ENCODE data around the gene C12orf75.
"Not testable (repeated sequence)": the region's sequence is repeated elsewhere in the genome, so short reads cannot be mapped to it uniquely, and the experiment has no call there.

The C12orf75 gene

DNA sequence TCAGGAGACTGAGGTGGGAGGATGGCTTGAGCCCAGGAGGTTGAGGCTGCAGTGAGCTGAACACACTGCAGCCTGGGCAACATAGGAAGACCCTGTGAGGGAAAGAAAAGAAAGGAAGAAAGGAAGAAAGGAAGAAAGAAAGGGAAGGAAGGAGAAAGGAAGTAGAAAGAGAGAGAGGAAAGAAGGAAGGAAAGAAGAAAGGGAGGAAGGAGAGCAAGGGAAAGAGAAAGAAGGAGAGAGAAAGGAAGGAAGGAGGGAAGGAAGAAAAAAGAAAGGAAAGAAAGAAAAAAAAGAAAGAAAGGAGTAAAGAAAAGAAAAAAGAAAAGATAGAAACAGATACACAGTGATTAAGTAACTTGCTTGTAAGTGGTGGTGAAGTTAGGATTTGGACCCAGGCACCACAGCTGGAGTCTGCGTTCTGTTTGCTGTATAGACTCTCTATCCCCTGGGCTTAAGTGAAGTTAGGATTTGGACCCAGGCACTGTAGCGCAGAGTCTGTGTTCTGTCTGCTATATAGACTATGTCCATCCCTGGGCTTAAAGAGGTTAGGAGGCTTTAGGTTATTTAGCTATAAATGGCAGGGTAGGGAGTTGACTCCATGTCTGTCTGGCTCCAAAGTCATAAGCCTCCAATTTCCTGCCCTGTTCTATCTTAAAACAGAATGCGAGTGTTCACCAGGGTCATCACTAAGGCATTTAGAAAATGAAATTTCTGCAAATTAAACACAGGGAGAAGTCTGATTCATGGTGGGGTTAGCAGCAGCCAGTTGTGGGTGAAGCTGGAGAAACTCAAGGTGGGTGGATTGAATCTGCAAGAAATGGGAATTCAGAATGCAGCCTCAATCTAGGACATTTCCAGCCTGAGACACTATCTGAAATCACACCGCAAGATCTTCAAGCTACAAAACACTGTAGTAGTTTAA, 13.3 kb upstream of the C12orf75 start:
- no peak for DNase-seq (ENCODE audit: low spot score in 2 of 2)
- no peaks in the 10 kb centered on the region for H3K27me3 ChIP-seq (ENCODE audit: low read depth)
- H3K4me3 ChIP-seq, result no peak overlapping the region
- no peaks in the 10 kb centered on the region for H3K36me3 ChIP-seq (replicated peaks)
- no peaks in the 10 kb centered on the region for H3K9me3 ChIP-seq
- peaks cover 7% of the 10 kb centered on the region for H3K4me1 ChIP-seq
- in situ Hi-C loops (cut with MboI; ENCODE audit: low sequenced_read_pairs), result no loop called here

DNA sequence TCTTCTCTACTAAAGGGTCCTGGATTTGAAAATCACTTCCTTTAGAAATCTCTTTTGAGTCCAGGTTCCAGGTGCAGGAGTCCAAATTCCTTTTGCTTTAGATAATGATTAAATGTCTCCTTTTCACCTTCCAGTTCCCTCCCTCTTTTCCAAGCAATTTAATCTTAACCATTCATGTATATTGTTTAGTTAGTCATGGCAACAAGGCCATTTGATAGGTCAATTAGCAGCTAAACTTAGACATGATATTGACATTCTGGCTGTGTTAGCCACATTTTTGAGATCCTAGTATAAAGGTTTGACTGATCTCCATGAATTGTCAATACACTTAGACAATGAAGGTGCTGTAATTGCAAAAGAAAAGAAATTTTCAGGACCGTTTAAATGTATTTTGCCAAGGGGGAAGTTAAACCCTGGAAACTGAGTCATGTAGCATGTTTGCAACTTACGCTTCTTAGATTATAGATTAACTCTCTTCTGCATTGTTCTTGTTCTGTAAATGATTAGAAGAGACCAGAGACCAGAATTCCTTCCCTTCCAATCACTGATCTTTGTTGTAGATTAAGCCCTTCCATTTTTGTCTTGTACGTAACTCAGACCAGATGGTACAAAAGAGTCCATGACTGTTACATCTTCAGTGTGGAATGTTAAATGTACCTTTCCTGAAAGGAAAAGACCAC, 12.4 kb upstream of the C12orf75 start:
- Histone ChIP-seq H3K4me3 (no peak overlapping the region), H3K9me3 (no peaks in the 10 kb centered on the region), H3K36me3 (replicated peaks) (no peaks in the 10 kb centered on the region), H3K27me3 (ENCODE audit: low read depth) (no peaks in the 10 kb centered on the region), H3K4me1 (peaks cover 7% of the 10 kb centered on the region)
- in situ Hi-C loops (cut with MboI; ENCODE audit: low sequenced_read_pairs), result no loop called here
- no peak for DNase-seq (ENCODE audit: low spot score in 2 of 2)

DNA sequence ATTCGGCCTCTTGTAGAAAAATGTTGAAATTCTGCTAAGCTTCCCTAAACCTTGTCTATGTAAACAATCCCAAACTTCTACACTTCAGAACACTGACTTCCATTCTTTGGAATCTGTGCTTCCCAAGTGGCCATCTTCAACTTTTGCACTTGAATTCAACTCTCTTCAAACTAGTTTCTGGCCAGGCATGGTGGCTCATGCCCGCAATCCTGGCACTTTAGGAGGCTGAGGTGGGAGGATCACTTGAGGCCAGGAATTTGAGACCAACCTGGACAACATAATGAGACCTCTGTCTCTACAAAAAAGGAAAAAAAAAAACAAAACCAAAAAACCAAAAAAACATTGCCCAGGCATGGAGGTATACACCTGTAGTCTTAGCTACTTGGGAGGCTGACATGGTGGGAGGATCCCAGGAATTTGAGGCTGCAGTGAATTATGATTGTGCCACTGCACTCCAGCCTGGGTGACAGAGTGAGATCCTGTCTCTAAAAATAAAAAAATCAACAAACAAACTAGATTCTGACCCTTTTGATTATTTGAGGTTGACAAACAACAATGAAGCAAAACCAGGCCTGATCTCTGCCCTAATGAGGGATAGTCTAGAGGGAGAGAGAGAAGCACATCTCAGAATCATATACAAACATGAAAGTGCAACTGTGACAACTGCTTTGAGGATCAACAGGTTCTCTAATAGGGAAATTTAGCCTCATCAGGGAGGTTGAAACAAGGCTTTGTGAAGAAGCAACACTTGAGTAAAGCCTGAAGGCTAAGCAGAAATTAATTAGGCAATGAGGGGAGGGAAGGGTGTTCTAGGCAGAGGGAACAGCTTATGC, 11.6 kb upstream of the C12orf75 start:
- Histone ChIP-seq H3K4me1 (peaks cover 7% of the 10 kb centered on the region), H3K4me3 (no peak overlapping the region), H3K27me3 (ENCODE audit: low read depth) (no peaks in the 10 kb centered on the region), H3K36me3 (replicated peaks) (no peaks in the 10 kb centered on the region), H3K9me3 (no peaks in the 10 kb centered on the region)
- no peak for DNase-seq (ENCODE audit: low spot score in 2 of 2)
- in situ Hi-C loops (cut with MboI; ENCODE audit: low sequenced_read_pairs), result no loop called here

DNA sequence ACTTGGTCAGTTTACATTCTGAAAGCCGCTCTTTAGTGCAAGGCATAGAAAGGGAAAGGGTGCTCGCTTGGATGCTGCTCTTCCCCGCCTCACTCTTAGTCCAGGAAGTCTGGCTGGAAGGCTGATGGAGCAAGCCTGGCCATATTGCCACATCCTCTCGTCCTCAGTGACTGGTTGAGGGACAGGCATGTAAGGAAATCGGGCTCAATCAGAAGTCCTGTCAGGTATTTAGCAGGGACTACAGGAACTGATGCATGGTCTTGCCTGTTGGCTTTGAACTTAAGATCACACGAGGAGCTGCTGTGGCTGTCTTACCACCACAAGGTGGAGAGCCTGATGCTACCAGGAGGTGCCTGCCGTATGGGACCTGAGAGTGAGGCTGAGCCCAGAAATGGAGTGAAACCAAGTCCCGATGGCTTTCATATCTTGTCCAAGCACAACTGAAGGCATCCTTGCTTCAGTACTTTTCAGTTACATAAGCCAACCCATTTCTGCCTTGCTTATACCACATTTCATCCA, 10.7 kb upstream of the C12orf75 start:
- H3K36me3 ChIP-seq (replicated peaks), result no peaks in the 10 kb centered on the region
- no peaks in the 10 kb centered on the region for H3K9me3 ChIP-seq
- no peak for DNase-seq (ENCODE audit: low spot score in 2 of 2)
- peaks cover 7% of the 10 kb centered on the region for H3K4me1 ChIP-seq
- in situ Hi-C loops (cut with MboI; ENCODE audit: low sequenced_read_pairs), result no loop called here
- no peak overlapping the region for H3K4me3 ChIP-seq
- no peaks in the 10 kb centered on the region for H3K27me3 ChIP-seq (ENCODE audit: low read depth)

DNA sequence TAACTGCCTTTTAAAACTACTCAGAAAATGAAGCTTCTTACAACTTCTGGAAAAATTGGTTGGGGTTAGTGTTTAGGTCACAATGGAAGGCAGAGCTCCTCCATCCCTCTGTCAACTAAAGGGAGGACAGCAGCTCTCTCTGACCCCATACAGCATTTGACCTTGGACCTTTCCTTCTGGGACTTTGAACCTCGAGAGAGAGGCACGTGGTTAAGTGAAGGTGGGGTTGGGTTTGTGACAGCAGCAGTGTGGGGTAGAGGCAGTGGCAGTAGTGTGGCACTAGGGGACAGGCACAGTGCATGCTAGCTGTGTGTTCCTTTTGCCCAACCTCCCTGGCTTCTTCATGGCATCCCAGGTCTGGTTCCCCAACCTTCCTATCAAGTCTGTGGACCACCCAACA, 9.4 kb upstream of the C12orf75 start:
- Histone ChIP-seq H3K9me3 (no peaks in the 10 kb centered on the region), H3K4me1 (peaks cover 7% of the 10 kb centered on the region), H3K27me3 (ENCODE audit: low read depth) (no peaks in the 10 kb centered on the region), H3K36me3 (replicated peaks) (no peaks in the 10 kb centered on the region), H3K4me3 (no peak overlapping the region)
- in situ Hi-C loops (cut with MboI; ENCODE audit: low sequenced_read_pairs), result no loop called here
- no peak for DNase-seq (ENCODE audit: low spot score in 2 of 2)

DNA sequence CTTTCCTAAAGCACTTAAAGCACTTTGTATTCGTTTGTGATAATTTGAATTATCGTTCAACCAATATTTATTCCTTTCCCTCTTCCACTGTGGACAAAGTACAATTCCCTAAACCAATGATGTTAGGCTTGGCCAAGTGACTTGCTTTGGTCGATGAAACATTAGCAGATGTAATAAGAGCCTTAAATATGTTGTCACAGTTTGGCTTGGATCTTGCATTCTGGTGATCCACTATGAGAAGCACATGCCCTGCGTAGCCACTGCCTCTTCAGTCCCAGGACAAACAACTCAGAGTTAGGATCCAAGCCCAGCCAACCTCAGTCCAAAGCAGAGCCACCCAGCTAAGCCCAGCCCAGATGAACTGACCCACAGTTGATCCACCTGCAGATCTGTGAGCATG, 8.4 kb upstream of the C12orf75 start:
- H3K27me3 ChIP-seq (ENCODE audit: low read depth), result no peaks in the 10 kb centered on the region
- no peaks in the 10 kb centered on the region for H3K36me3 ChIP-seq (replicated peaks)
- peaks cover 7% of the 10 kb centered on the region for H3K4me1 ChIP-seq
- H3K9me3 ChIP-seq, result no peaks in the 10 kb centered on the region
- no peak overlapping the region for H3K4me3 ChIP-seq
- in situ Hi-C loops (cut with MboI; ENCODE audit: low sequenced_read_pairs), result no loop called here
- no peak for DNase-seq (ENCODE audit: low spot score in 2 of 2)

DNA sequence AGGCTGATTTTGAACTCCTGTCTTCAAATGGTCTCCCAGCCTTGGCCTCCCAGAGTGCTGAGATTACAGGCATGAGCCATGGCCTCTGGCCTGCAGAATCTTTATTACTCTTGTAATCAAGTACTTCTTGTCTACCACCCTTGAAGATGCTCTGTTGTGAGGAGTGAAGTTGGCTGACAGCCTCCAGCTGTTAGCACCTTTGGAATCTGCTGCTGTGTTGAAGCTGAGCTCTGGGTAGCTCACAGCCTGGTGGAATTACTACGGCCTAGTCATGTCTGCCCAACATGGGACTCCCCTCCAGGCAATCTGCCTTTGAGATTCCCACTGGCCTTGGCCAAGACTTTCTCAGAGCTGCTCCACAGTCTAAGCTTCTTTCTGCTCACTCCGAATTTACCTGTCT, 5.8 kb upstream of the C12orf75 start:
- H3K4me3 ChIP-seq, result no peak overlapping the region
- in situ Hi-C loops (cut with MboI; ENCODE audit: low sequenced_read_pairs), result no loop called here
- no peaks in the 10 kb centered on the region for H3K27me3 ChIP-seq (ENCODE audit: low read depth)
- H3K36me3 ChIP-seq (replicated peaks), result no peaks in the 10 kb centered on the region
- H3K9me3 ChIP-seq, result no peaks in the 10 kb centered on the region
- H3K4me1 ChIP-seq, result no peaks in the 10 kb centered on the region
- no peak for DNase-seq (ENCODE audit: low spot score in 2 of 2)

DNA sequence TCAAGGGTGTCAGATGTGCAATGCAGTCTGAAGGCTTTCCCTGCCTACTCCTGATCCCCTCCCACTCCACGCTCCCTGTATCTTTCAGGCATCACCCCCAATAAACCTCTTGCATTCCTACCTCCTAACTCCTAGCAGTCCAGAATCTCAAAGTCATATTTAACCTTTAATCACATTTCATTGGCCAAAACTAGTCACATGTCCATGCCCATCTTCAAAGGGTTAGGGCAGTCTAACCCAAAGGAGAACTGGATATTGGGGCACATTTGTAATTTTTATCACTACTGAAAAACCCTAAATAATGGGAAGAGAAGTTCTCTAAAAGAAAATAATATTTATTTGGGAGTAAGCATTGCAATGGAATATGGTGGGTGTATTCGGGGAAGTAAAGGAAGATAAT, 5.4 kb upstream of the C12orf75 start:
- no peaks in the 10 kb centered on the region for H3K36me3 ChIP-seq (replicated peaks)
- in situ Hi-C loops (cut with MboI; ENCODE audit: low sequenced_read_pairs), result no loop called here
- no peak for DNase-seq (ENCODE audit: low spot score in 2 of 2)

DNA sequence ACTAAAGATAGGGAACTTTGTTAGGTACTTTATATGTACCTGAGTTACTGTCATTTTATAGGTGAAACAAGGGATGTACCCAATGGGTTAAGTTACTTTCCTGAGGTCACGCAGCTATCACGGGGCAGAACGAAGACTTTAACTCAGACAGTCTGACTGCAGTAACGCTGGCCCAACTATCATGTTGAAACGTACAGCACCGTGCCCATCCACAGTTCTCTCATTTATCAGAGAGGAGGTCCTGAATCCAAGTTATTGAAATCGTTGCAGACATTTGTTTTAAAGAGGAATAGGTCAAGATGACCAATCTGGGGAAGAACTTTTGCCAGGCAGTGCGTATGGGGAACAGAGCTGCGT, 587 bp upstream of the C12orf75 start:
- in situ Hi-C loops (cut with MboI; ENCODE audit: low sequenced_read_pairs), result no loop called here
- no peak for DNase-seq (ENCODE audit: low spot score in 2 of 2)

More for the DNA sequence above, 5.4 kb upstream of the C12orf75 start:
- Histone ChIP-seq H3K4me3 (no peak overlapping the region), H3K27me3 (ENCODE audit: low read depth) (no peaks in the 10 kb centered on the region), H3K4me1 (peaks cover 2% of the 10 kb centered on the region), H3K9me3 (no peaks in the 10 kb centered on the region)

DNA sequence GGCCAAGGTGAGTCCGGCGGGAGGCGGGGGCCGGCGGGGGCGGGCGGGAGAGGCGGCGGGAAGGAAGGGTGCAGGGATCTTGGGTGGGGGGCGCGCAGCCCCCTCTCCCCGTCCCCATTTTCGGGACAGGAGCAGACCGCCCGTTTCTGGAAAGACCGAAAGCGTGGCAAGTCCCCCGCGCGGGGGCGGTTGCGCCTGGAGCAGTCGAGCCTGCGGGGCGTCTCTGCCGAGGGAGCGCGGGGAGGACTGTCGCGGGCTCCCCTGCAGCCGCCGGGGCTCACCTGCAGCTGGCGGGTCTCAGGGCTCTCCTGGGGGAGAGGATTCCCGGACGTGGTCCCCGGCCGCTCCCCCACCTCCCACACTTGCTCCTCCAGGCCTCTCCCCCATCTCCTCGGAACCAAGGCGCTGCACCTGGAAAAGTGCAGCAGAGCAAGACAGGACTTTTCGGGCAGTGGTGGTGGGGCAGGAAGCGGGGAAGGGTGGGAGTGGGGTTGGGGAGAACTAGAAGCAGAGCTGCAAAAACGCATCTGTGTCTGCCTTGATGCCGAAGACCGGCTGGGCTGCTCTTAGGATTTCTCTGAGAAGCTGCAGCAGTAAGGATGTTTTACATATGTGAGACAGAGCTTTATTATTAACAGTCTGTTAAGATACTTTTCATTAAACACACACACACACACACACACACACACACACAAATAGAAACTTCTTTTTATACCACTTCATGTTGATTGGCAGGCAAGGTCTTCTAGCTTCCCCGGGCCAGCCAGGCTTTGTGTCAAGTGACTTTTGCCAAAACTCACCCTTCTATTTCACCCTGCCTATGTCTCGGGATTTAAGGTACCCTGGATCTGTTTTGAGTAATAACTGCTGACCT, 677 bp downstream of the C12orf75 start:
- 0 out of 2 replicates have a peak, but pooled peaks cover 2% of the 10 kb centered on the region for H3K9me3 ChIP-seq
- in situ Hi-C loops (cut with MboI; ENCODE audit: low sequenced_read_pairs), result no loop called here
- peak; percentile 18 to 46 for DNase-seq (ENCODE audit: low spot score in 2 of 2)
- peaks cover 45% of the 10 kb centered on the region for H3K4me1 ChIP-seq
- no peaks in the 10 kb centered on the region for H3K27me3 ChIP-seq (ENCODE audit: low read depth)
- peak overlapping the region; percentile 62 for H3K4me3 ChIP-seq
- no peaks in the 10 kb centered on the region; the same call in 1 of the 2 replicates for H3K36me3 ChIP-seq (replicated peaks)

More for the DNA sequence above, 587 bp upstream of the C12orf75 start:
- Histone ChIP-seq H3K4me1 (peaks cover 33% of the 10 kb centered on the region), H3K36me3 (replicated peaks) (no peaks in the 10 kb centered on the region), H3K4me3 (peak overlapping the region; percentile 62), H3K9me3 (0 out of 2 replicates have a peak, but pooled peaks cover 2% of the 10 kb centered on the region), H3K27me3 (ENCODE audit: low read depth) (no peaks in the 10 kb centered on the region)

DNA sequence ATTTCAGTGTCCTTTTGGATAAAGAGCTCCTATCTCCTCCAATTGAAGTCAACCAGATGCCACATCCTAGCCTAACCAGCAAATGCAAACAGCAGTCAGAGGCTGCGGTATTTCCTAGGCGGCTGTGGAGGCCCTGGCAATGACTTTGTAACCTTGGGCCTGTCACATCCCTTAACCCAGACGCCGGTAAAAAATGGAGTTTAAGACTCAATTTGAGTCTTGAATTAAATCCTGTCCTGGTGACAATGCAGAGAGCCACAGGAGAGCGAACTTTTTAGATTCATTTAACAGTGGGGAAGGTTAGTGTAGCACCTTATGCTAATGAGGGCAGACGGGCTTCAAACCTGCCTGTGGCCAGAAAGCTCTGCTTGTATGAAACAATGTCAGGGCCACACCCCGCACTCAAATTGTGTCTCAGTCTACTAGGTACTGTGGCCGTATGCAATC, 1.3 kb downstream of the C12orf75 start:
- Histone ChIP-seq H3K36me3 (replicated peaks) (peaks cover 3% of the 10 kb centered on the region; the same call in 1 of the 2 replicates), H3K27me3 (ENCODE audit: low read depth) (no peaks in the 10 kb centered on the region), H3K4me1 (peaks cover 45% of the 10 kb centered on the region), H3K4me3 (peak overlapping the region; percentile 62), H3K9me3 (0 out of 2 replicates have a peak, but pooled peaks cover 2% of the 10 kb centered on the region)
- in situ Hi-C loops (cut with MboI; ENCODE audit: low sequenced_read_pairs), result no loop called here
- DNase-seq (ENCODE audit: low spot score in 2 of 2), result peak; percentile 49 to 73

DNA sequence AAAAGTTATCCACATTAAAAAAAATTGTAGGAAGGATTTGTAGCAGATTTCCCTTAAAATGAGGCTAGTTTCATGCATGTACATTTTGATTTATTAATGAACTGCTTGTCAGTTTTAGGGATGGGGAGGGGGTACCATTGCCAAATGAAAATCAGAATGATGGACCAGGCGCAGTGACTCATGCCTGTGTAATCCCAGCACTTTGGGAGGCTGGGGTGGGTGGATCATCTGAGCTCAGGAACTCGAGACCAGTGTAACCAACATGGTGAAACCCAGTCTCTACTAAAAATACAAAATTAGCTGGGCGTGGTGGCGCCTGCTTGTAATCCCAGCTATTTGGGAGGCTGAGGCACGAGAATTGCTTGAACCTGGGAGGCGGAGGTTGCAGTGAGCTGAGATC, 1.8 kb downstream of the C12orf75 start:
- in situ Hi-C loops (cut with MboI; ENCODE audit: low sequenced_read_pairs); H3K9me3 ChIP-seq; H3K27me3 ChIP-seq (ENCODE audit: low read depth); H3K36me3 ChIP-seq (replicated peaks): not testable (repeated sequence)
- H3K4me3 ChIP-seq, result peak overlapping the region; percentile 62
- DNase-seq (ENCODE audit: low spot score in 2 of 2), result peak in 1 of 2 experiments; percentile 23
- peaks cover 45% of the 10 kb centered on the region for H3K4me1 ChIP-seq
